H1 (cell line): ENCODE results near the gene TLCD5. TPM values are rescaled to one million over a fixed set of nuclear protein-coding genes. Genes with fewer than 3 reads are reported as not detected.

Source experiments
- CTCF ChIA-PET: fragments of 300-600 bp; sonication (Branson Sonifier 250); formaldehyde crosslinking; loops from one replicate; lab custom pipeline; 2021; ENCODE audit not compliant: partially characterized antibody; lab: Charles Lee
- POLR2A ChIA-PET: fragments of 300-600 bp; sonication (Branson Sonifier 250); formaldehyde crosslinking; loops from one replicate; lab custom pipeline; 2021; ENCODE audit warnings: inconsistent platforms; ENCODE audit not compliant: partially characterized antibody; lab: Charles Lee
- DNase-seq, 2 experiments: peaks; one replicate each; pipeline versions ENCODE4 v3.0.0 to v3.0.0-alpha.2; 2010 to 2022; ENCODE audit warnings: low spot score in 2 of 2, low read depth in 1 of 2, mixed read lengths in 1 of 2
- FAIRE-seq: peaks from 2 replicates; lab custom pipeline; 2011; peaks lifted over from hg19 to GRCh38; lab: Jason Lieb, UNC
- H2AFZ ChIP-seq: 2 replicates; pipeline ENCODE4 v1.8.1; 2012; ENCODE audit warnings: low read length, inconsistent platforms
- H2AK5ac ChIP-seq: 2 replicates; pipeline ENCODE4 v1.6.1; 2013; ENCODE audit warnings: low read depth, low read length
- H2BK120ac ChIP-seq: replicated peaks from 2 replicates; pipeline ENCODE3; 2013; ENCODE audit warnings: low read depth, low read length, inconsistent platforms
- H2BK12ac ChIP-seq: 2 replicates; pipeline ENCODE4 v1.6.1; 2013; ENCODE audit warnings: low read depth, low read length
- H2BK15ac ChIP-seq: 2 replicates; pipeline ENCODE4 v1.6.1; 2013; ENCODE audit warnings: low read length
- H2BK20ac ChIP-seq: 2 replicates; pipeline ENCODE4 v1.6.1; 2013; ENCODE audit warnings: low read length
- H2BK5ac ChIP-seq: 2 replicates; pipeline ENCODE4 v1.6.1; 2013; ENCODE audit warnings: low read depth, low read length
- H3K14ac ChIP-seq: 2 replicates; pipeline ENCODE4 v1.6.1; 2013; ENCODE audit warnings: inconsistent platforms; ENCODE audit not compliant: insufficient read length
- H3K18ac ChIP-seq: 2 replicates; pipeline ENCODE4 v1.6.1; 2013; ENCODE audit warnings: low read length; ENCODE audit errors: extremely low read depth
- H3K23ac ChIP-seq: 2 replicates; pipeline ENCODE4 v1.6.1; 2013; ENCODE audit warnings: inconsistent platforms; ENCODE audit not compliant: insufficient read length
- H3K23me2 ChIP-seq: 2 replicates; pipeline ENCODE4 v1.6.1; 2013; ENCODE audit warnings: low read depth, low read length
- H3K27ac ChIP-seq: 2 replicates; pipeline ENCODE4 v1.6.1; 2011; ENCODE audit warnings: low read depth, low read length, inconsistent platforms
- H3K27me3 ChIP-seq, 4 experiments: replicated peaks in 1 of 4; 1 replicate in 1 of 4; 2 replicates in 3 of 4; pipeline versions ENCODE4 v1.6.1 to v1.8.1; 2011 to 2013; ENCODE audit warnings: low read length in 3 of 4, mild to moderate bottlenecking in 3 of 4, inconsistent platforms in 2 of 4, mixed read lengths in 2 of 4, moderate library complexity in 1 of 4; ENCODE audit not compliant: control insufficient read depth in 3 of 4, insufficient read depth in 3 of 4; ENCODE audit errors: extremely low read depth in 1 of 4
- H3K36me3 ChIP-seq, 4 experiments: 2 replicates each; pipeline versions ENCODE4 v1.6.1 to v1.8.1; 2011 to 2013; ENCODE audit warnings: mild to moderate bottlenecking in 4 of 4, low read length in 3 of 4, moderate library complexity in 2 of 4, control low read depth in 1 of 4, inconsistent platforms in 1 of 4; ENCODE audit not compliant: insufficient read depth in 4 of 4, control insufficient read depth in 2 of 4
- H3K4ac ChIP-seq: replicated peaks from 2 replicates; pipeline ENCODE3; 2013; ENCODE audit warnings: low read length, low read depth, mixed read lengths, inconsistent platforms; ENCODE audit not compliant: insufficient read length
- H3K4me1 ChIP-seq, 4 experiments: replicated peaks in 1 of 4; 1 replicate in 1 of 4; 2 replicates in 3 of 4; pipeline versions ENCODE4 v1.6.1 to v1.8.1; 2011 to 2013; ENCODE audit warnings: low read length in 3 of 4, inconsistent platforms in 2 of 4, mixed read lengths in 1 of 4; ENCODE audit not compliant: insufficient read depth in 4 of 4, control insufficient read depth in 3 of 4
- H3K4me2 ChIP-seq, 2 experiments: 2 replicates each; pipeline versions ENCODE4 v1.6.1 to v1.8.1; 2011 to 2013; ENCODE audit warnings: low read depth in 2 of 2, low read length in 2 of 2, control low read depth in 1 of 2, inconsistent platforms in 1 of 2, mild to moderate bottlenecking in 1 of 2; ENCODE audit not compliant: insufficient read depth in 1 of 2
- H3K4me3 ChIP-seq, 4 experiments: fragments of 200-600, 300-600 bp in 1 of 4; sonication (generic), shearing (Covaris generic), sonication (Bioruptor Twin) in 1 of 4; 2 replicates each; pipeline versions ENCODE4 v1.5.1 to v1.8.1; 2011 to 2016; ENCODE audit warnings: low read length in 4 of 4, low read depth in 3 of 4, control low read depth in 2 of 4, inconsistent platforms in 2 of 4, mild to moderate bottlenecking in 2 of 4, mixed read lengths in 1 of 4, moderate library complexity in 1 of 4; ENCODE audit not compliant: insufficient read depth in 2 of 4; ENCODE audit errors: extremely low read depth in 1 of 4
- H3K56ac ChIP-seq: replicated peaks from 2 replicates; pipeline ENCODE3; 2013; ENCODE audit warnings: low read depth, mild to moderate bottlenecking, mixed read lengths, low read length, inconsistent platforms; ENCODE audit not compliant: insufficient read length
- H3K79me1 ChIP-seq: 2 replicates; pipeline ENCODE4 v1.6.1; 2013; ENCODE audit warnings: low read depth, low read length, control low read depth
- H3K79me2 ChIP-seq, 2 experiments: 2 replicates each; pipeline versions ENCODE4 v1.6.1 to v1.8.1; 2012 to 2013; ENCODE audit warnings: low read length in 2 of 2, mild to moderate bottlenecking in 2 of 2, inconsistent platforms in 1 of 2; ENCODE audit not compliant: insufficient read depth in 2 of 2, control insufficient read depth in 1 of 2
- H3K9ac ChIP-seq, 4 experiments: replicated peaks in 1 of 4; 1 replicate in 1 of 4; 2 replicates in 3 of 4; pipeline versions ENCODE4 v1.6.1 to v1.8.1; 2011 to 2013; ENCODE audit warnings: low read depth in 3 of 4, low read length in 3 of 4, control low read depth in 2 of 4, mild to moderate bottlenecking in 2 of 4, moderate library complexity in 2 of 4, inconsistent platforms in 1 of 4; ENCODE audit errors: extremely low read depth in 1 of 4
- H3K9me3 ChIP-seq, 2 experiments: 2 replicates each; pipeline versions ENCODE4 v1.6.1 to v1.8.1; 2012 to 2013; ENCODE audit warnings: mild to moderate bottlenecking in 2 of 2, moderate library complexity in 2 of 2, control low read depth in 1 of 2, inconsistent platforms in 1 of 2, low read depth in 1 of 2, low read length in 1 of 2, mixed read lengths in 1 of 2; ENCODE audit not compliant: insufficient read depth in 2 of 2
- H4K20me1 ChIP-seq, 2 experiments: replicated peaks in 1 of 2; 2 replicates each; pipeline versions ENCODE3 to v1.8.1; 2011 to 2013; ENCODE audit warnings: inconsistent platforms in 2 of 2, low read length in 2 of 2, mild to moderate bottlenecking in 1 of 2; ENCODE audit not compliant: insufficient read depth in 2 of 2, control insufficient read depth in 1 of 2
- H4K5ac ChIP-seq: 2 replicates; pipeline ENCODE4 v1.6.1; 2013; ENCODE audit warnings: low read length, low read depth, mixed read lengths, inconsistent platforms; ENCODE audit not compliant: insufficient read length
- H4K8ac ChIP-seq: 2 replicates; pipeline ENCODE4 v1.8.0; 2013; ENCODE audit warnings: mild to moderate bottlenecking, moderate library complexity, low read length, inconsistent platforms; ENCODE audit not compliant: insufficient read depth; ENCODE audit errors: extremely low read depth
- H4K91ac ChIP-seq: replicated peaks from 2 replicates; pipeline ENCODE3; 2013; ENCODE audit warnings: low read length, mixed read lengths, inconsistent platforms; ENCODE audit not compliant: insufficient read length
- ASH2L ChIP-seq: fragments of 200-600, 300-600 bp; sonication (generic); IDR thresholded peaks from one replicate; pipeline ENCODE4 v1.7.1; 2017; ENCODE audit warnings: low read length
- BACH1 ChIP-seq: IDR thresholded peaks from 2 replicates; pipeline ENCODE4 v1.6.1; 2012; ENCODE audit warnings: low read length, improper control_type of control experiment
- CBX5 ChIP-seq: fragments of 300-800, 300-1000 bp; sonication (generic); IDR thresholded peaks from 2 replicates; pipeline ENCODE4 v1.7.1; 2016; ENCODE audit warnings: antibody characterized with exemption, low read length, low read depth
- CHD2 ChIP-seq: IDR thresholded peaks from 2 replicates; pipeline ENCODE4 v1.6.1; 2012; ENCODE audit warnings: low read length, improper control_type of control experiment
- EP300 ChIP-seq, 2 experiments: IDR thresholded peaks; 1 replicate in 1 of 2; 2 replicates in 1 of 2; pipeline ENCODE4 v1.6.1; 2011 to 2012; ENCODE audit warnings: low read depth in 2 of 2, low read length in 2 of 2, mild to moderate bottlenecking in 2 of 2, borderline replicate concordance in 1 of 2, inconsistent platforms in 1 of 2, moderate library complexity in 1 of 2
- FOSL1 ChIP-seq: IDR thresholded peaks from 2 replicates; pipeline ENCODE4 v1.6.1; 2011; ENCODE audit warnings: mild to moderate bottlenecking, low read depth, low read length, moderate library complexity; ENCODE audit not compliant: insufficient read depth
- GABPA ChIP-seq: IDR thresholded peaks from 2 replicates; pipeline ENCODE4 v1.6.1; 2011; ENCODE audit warnings: mild to moderate bottlenecking, low read length, moderate library complexity, borderline replicate concordance; ENCODE audit not compliant: insufficient read depth
- GTF2F1 ChIP-seq: IDR thresholded peaks from 2 replicates; pipeline ENCODE4 v1.6.1; 2012; ENCODE audit warnings: low read depth, low read length, improper control_type of control experiment, borderline replicate concordance
- JUN ChIP-seq: IDR thresholded peaks from 2 replicates; pipeline ENCODE4 v1.6.1; 2011; ENCODE audit warnings: low read depth, mild to moderate bottlenecking, improper control_type of control experiment, low read length
- NANOG ChIP-seq: IDR thresholded peaks from 2 replicates; pipeline ENCODE4 v1.6.1; 2011; ENCODE audit warnings: low read length, low read depth, mild to moderate bottlenecking, inconsistent platforms; ENCODE audit not compliant: insufficient read depth, poor library complexity, severe bottlenecking
- RAD21 ChIP-seq, 2 experiments: IDR thresholded peaks in 1 of 2; conservative IDR thresholded peaks in 1 of 2; 2 replicates each; pipeline ENCODE4 v1.6.1; 2011; ENCODE audit warnings: low read depth in 2 of 2, low read length in 2 of 2, improper control_type of control experiment in 1 of 2, inconsistent platforms in 1 of 2, mild to moderate bottlenecking in 1 of 2, moderate library complexity in 1 of 2
- RBBP5 ChIP-seq: IDR thresholded peaks from 2 replicates; pipeline ENCODE4 v1.7.1; 2012; ENCODE audit warnings: low read depth, mild to moderate bottlenecking, inconsistent platforms, low read length, moderate library complexity, borderline replicate concordance
- TAF7 ChIP-seq: optimal IDR thresholded peaks from 2 replicates; pipeline ENCODE3; 2011; ENCODE audit warnings: low read depth, mild to moderate bottlenecking, inconsistent platforms, low read length, moderate library complexity, borderline replicate concordance
- TBP ChIP-seq: IDR thresholded peaks from 2 replicates; pipeline ENCODE4 v1.6.1; 2011; ENCODE audit warnings: low read depth, low read length, improper control_type of control experiment
- WGBS, 2 experiments: shearing (Covaris generic) in 1 of 2; methylation state at CpG; one replicate each; pipeline versions ENCODE4 v1.1.6 to v1.1.7; 2013 to 2015; ENCODE audit warnings: low lambda C conversion rate in 2 of 2, mixed read lengths in 2 of 2, inconsistent platforms in 1 of 2, low coverage in 1 of 2, missing lambda C conversion rate in 1 of 2; ENCODE audit not compliant: insufficient replicate concordance in 2 of 2, insufficient coverage in 1 of 2, insufficient read length in 1 of 2; ENCODE audit errors: extremely low coverage in 1 of 2, missing lambda C conversion rate in 1 of 2; 5-methylcytosine and 5-hydroxymethylcytosine counted together
- polyA plus RNA-seq, 7 experiments: library from polyadenylated mRNA; depleted of rRNA in 3 of 7; stranded (reverse) in 5 of 7; unstranded in 2 of 7; fragments of >200 nt in 5 of 7; fragments of 200-250 nt in 2 of 7; gene quantifications; 1 replicate in 5 of 7; 2 replicates in 1 of 7; 4 replicates in 1 of 7; pipeline versions ENCODE4 v1.2.1 to v1.2.3, GENCODE V29; 2011 to 2013; ENCODE audit warnings: missing spikeins in 2 of 7, mixed read lengths in 2 of 7
- total RNA-seq: library from RNA; stranded (reverse); fragmentation: NEBNext Ultra II Directional; extraction: Animal tissue kit (Norgen Biotek cat#: 25700); gene quantifications from 2 replicates; pipeline ENCODE4 v1.2.1, GENCODE V29; 2021

Gene TLCD5
- total and polyA plus RNA-seq, 2 of the 8 experiments (the other 6 are each of a cell fraction or from before 2014, with no cell fraction given): 9.5 to 10.1 TPM

DNA sequence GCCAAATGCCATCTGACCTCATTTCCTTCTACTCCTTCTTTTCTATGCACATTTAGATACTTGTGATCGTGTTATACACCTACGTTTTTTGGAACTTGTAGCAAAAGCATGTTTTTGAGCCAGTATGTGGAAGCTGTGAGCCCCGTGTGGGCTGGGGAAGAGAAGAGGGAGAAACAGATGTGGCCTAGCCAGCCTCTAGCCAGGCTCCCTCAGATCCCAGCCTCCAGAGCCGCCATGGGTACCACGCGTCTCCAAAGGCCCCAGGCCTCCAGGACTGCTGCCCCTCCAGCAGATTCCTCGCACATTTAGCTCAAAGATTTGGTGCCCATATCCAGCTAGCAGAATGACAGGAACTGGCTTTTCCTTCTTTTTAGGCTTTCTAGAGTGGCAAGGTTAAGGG is 17.0 kb upstream of the TLCD5 start:
- Histone ChIP-seq H3K4ac (no peak overlapping the region), H2BK120ac (no peak overlapping the region), H3K79me2 (no peaks in the 10 kb centered on the region), H3K4me1 (peaks cover 0 to 12% (median 5%) of the 10 kb centered on the region in 4 experiments; a peak in 5 of 7 replicates), H3K36me3 (no peaks in the 10 kb centered on the region), H3K14ac (no peak overlapping the region), H4K20me1 (no peaks in the 10 kb centered on the region), H3K27ac (no peak overlapping the region), H2BK5ac (no peak overlapping the region), H4K8ac (no peak overlapping the region), H2AFZ (no peak overlapping the region), H2BK12ac (no peak overlapping the region), H3K27me3 (peaks cover 0 to 7% (median 0%) of the 10 kb centered on the region in 4 experiments; a peak in 2 of 7 replicates), H3K9me3 (no peaks in the 10 kb centered on the region), H3K23me2 (no peaks in the 10 kb centered on the region), H4K5ac (no peak overlapping the region), H3K9ac (no peak overlapping the region), H3K79me1 (no peaks in the 10 kb centered on the region), H2BK20ac (no peak overlapping the region), H3K4me2 (no peak overlapping the region), H2BK15ac (no peak overlapping the region), H3K56ac (no peak overlapping the region), H2AK5ac (no peak overlapping the region), H3K23ac (no peak overlapping the region), H3K4me3 (no peak overlapping the region), H4K91ac (no peak overlapping the region), H3K18ac (no peak overlapping the region)
- CTCF ChIA-PET: interaction anchor here (1.5 to 31.5 kb wide), 4 partner anchors 10 to 137 kb away, joined by 3 to 1412 read pairs (median 8); partner anchors contain the start of gene POU2F3
- WGBS, 2 experiments: 91% methylated on average over 7 of the region's 7 CpGs; no CpG with 5 or more reads in 1 of the 2 experiments
- POLR2A ChIA-PET: no interaction called here
- DNase-seq (no peak), FAIRE-seq (no peak)
- no peak for TF ChIP-seq NANOG
- no peak for TF ChIP-seq ASH2L
- TF ChIP-seq GTF2F1: no peak
- TF ChIP-seq TBP: no peak
- no peak for TF ChIP-seq JUN
- no peak for TF ChIP-seq EP300 (IDR thresholded peaks at IDR 0.05; ENCODE audit: borderline replicate concordance in 1 of 2, low read depth in 2 of 2, low read length in 2 of 2)
- no peak for TF ChIP-seq TAF7
- TF ChIP-seq CHD2: no peak
- no peak for TF ChIP-seq GABPA
- no peak for TF ChIP-seq RAD21 (IDR thresholded peaks at IDR 0.05 in 1 of 2, conservative IDR thresholded peaks at IDR 0.05 in 1 of 2; ENCODE audit: low read depth in 2 of 2, low read length in 2 of 2)
- no peak for TF ChIP-seq BACH1
- TF ChIP-seq RBBP5: no peak
- no peak for TF ChIP-seq CBX5
- no peak for TF ChIP-seq FOSL1
